LoVo (cell line): Measurements from ENCODE around the gene RASSF4.
A peak's percentile ranks its signal among the peaks of the same experiment; 100 is the strongest.

Experiments
- DNase-seq: peaks from one replicate; pipeline ENCODE4 v3.0.0-alpha.2; 2016; ENCODE audit warnings: low spot score

RASSF4 gene

GRCh38 chr10:44963772-44964633 lies 4.4 kb downstream of the RASSF4 start:
- no peak for DNase-seq

DNA sequence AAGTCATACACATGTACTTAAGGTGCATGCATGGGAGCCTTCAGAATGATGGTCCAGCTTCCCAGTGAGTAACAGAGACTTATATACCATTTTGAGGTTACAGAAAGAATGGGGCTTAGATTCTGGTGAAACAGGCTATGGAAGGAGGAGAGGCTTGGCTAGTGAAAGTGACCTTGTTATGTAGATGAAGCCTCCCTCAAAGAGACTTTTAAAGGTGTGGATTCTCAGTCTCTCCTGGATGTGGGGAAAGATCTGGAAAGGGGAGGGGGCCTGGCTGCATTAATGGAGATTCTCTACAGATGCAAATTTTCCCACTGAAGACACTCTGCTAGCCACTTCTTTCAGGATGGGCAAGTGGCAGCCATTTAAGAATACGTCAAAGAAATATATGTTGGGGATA lies 5.5 kb downstream of the RASSF4 start:
- no peak for DNase-seq

DNA sequence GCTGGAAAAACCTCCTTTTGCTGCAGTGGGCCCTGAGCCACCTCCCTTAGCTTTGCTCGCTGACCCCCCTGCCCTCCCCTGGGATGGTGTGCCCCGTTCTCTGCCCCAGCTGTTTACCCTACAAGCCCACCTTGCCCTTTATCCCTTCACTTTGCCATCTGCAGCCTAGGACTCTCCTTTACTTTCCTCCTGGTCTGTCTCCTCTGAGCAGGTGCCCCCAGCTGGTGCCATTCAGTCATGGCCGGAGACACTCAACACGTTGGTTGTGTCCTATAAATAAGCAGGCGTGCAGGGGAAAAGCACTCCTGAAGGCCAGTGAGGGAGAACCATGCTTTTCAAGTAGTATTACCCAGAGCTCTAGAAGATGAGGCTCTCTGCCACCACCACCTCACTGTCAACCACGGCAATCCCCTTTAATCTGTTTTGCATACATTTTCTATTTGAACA lies 6.1 kb downstream of the RASSF4 start:
- no peak for DNase-seq

GRCh38 chr10:44966129-44966815 lies 6.7 kb downstream of the RASSF4 start:
- DNase-seq: no peak

- DNase-seq: no peak
Observed at GRCh38 chr10:44966816-44967509, 7.4 kb downstream of the RASSF4 start.

GRCh38 chr10:44967616-44968015 lies 8.0 kb downstream of the RASSF4 start:
- no peak for DNase-seq

- no peak for DNase-seq
Observed at GRCh38 chr10:44968091-44968490, 8.5 kb downstream of the RASSF4 start.

GRCh38 chr10:44968500-44969400 lies 9.1 kb downstream of the RASSF4 start:
- no peak for DNase-seq

GRCh38 chr10:44969854-44970253 lies 10.3 kb downstream of the RASSF4 start:
- no peak for DNase-seq

DNA sequence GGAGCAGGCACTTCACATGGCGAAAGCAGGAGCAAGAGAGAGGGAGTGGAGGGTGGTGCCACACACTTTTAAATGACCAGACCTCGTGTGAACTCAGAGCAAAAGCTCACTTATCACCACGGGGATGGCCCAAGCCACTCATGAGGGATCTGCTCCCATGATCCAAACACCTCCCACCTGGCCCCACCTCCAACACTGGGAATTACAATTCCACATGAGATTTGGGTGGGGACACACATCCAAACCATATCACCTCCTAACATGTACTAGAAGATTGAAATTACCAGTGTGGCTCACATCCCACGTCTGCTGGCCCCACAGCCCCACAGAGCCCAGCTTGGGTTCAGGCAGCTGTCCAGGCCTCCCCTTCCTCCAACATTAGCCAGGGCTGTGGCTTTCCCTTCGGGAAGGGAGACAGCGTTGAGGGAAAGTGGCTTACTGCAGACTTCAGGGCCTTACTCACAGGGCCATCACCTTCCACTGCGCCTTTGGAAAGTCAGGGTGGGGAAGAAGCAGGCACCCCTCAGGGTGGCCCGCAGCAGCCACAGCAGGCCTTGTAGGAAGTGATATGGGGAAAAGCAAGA lies 11.3 kb downstream of the RASSF4 start:
- no peak for DNase-seq

GRCh38 chr10:44971434-44971833 lies 11.8 kb downstream of the RASSF4 start:
- no peak for DNase-seq

GRCh38 chr10:44971935-44972757 lies 12.5 kb downstream of the RASSF4 start:
- DNase-seq: no peak

- no peak for DNase-seq
Observed at GRCh38 chr10:44972874-44973306, 13.3 kb downstream of the RASSF4 start.

GRCh38 chr10:44973323-44974081 lies 13.9 kb downstream of the RASSF4 start:
- DNase-seq: no peak

- no peak for DNase-seq
Observed at GRCh38 chr10:44974082-44974627, 14.6 kb downstream of the RASSF4 start.

DNA sequence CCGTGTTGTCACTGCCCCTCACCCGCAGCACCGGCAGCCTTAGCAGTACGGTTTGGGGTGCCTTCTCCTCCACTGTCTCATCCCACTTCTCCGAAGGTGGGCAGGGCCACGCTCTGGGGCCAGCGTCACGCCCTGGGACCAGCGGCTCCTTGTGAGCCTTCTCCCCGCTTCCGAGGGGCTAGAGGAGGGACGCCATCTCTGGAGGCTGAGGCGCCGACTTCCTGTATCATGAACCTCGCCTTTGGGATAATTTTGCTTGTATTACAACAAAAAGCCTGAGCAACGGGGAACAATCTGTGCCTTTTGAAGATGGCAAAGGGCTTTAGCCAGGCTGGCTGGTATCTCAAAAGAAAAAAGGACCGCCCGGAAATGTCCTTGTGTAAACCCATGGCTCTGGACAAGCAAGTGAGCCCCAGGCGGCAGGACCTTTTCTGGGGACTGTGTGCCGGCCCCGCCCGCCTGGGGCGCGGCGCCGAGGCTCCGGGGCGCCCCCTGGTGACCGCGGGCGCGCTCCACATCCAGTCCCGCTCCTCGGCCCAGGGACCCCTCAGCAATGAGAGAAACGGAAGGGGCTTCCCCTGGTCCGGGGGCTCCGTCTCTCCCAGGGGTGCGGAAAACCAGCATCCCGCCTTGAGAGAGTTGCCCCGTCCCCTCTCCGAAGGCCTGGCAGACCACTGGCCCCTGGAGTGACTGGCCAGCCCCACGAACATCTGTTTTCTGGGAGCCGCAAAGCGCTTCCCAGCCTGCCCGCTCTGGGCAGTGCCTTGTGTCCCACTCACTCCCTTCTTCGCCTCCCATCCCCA lies 15.2 kb downstream of the RASSF4 start:
- DNase-seq: peak; percentile 70

DNA sequence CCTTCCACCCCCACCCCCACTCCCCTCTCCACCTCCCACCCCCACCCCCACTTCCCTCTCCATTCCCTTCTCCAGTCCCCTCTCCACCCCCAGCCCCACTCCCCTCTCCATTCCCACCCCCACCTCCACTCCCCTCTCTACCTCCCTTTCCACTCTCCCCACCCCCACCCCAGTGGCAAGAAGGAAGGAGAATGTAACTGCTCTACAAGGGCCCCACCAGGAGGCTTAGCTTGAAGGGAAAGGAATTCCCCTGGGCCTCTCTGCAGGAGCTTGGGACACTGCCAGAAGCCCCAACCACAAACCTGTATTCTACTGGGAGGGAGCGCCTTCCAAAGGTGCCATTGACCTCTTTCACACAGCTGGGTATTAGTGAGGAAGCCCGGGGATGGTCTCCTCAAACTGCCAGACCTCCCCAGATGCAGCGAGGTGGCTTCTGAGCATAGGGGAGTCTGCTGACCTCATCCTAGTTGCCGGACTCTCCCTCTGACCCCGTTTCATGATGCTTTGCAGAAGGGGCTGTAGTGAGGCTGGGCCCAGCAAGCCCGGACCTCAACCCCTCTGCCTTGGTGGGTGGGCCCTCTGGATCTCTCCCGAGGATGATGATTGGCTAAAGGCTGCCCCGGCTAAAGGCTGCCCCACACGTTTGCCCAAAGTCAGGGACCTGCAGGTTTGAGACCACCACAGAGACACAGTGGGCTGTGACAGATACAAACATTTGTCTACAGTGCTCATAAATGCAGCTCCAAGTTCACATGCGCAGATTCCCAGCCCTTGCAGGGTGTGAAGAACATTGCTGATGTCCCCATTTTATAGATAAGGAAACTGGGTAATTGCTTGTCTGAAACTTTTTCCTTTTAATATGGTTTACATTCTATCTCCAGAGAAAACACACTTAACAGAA lies 16.1 kb downstream of the RASSF4 start:
- peak; percentile 36 for DNase-seq
